Head of caudate nucleus (tissue), 42 donors: ENCODE data around the gene GLIPR1.
A peak's percentile ranks its signal among the peaks of the same experiment; 100 is the strongest.
"Not testable (repeated sequence)": the region's sequence is repeated elsewhere in the genome, so short reads cannot be mapped to it uniquely, and the experiment has no call there.

ENCODE experiments used
- DNase-seq, 42 donors: peaks; one replicate each; pipeline versions ENCODE4 v3.0.0 to v3.0.0-alpha.2; 2020 to 2021; ENCODE audit warnings: mixed read lengths in 7 of 42
- intact Hi-C: fragments of 100-400 bp; cut with DNase I; formaldehyde crosslinking; loops from one replicate; pipeline ENCODE4 v1.15.0; 2022

Gene GLIPR1

GRCh38 chr12:75505706-75506312 is 25.3 kb downstream of the GLIPR1 start:
- intact Hi-C loops: loop anchor here (10.0 kb wide), 2 partner anchors 111 to 171 kb away; partner anchors contain the start of genes CAPS2, GLIPR1L1 and GLIPR1L2
- no peak for DNase-seq

- intact Hi-C loops: loop anchor here (10.0 kb wide), 2 partner anchors 112 to 172 kb away; partner anchors contain the start of genes CAPS2, GLIPR1L1 and GLIPR1L2
- no peak for DNase-seq
Observed at GRCh38 chr12:75507086-75507485, 26.5 kb downstream of the GLIPR1 start.

- intact Hi-C loops: loop anchor here (10.0 kb wide), 2 partner anchors 113 to 173 kb away; partner anchors contain the start of genes CAPS2, GLIPR1L1 and GLIPR1L2
- no peak for DNase-seq
Observed at GRCh38 chr12:75508159-75508558, 27.6 kb downstream of the GLIPR1 start.

GRCh38 chr12:75509621-75510020 is 29.1 kb downstream of the GLIPR1 start:
- intact Hi-C loops: loop anchor here (5.0 to 10.0 kb wide), 4 partner anchors 115 to 1055 kb away; partner anchors contain the start of genes BBS10, CAPS2, GLIPR1L1 and GLIPR1L2
- DNase-seq: no peak

- DNase-seq: peak; percentile 90 to 98 (median 96)
- intact Hi-C loops: loop anchor here (5.0 to 10.0 kb wide), 2 partner anchors 836 to 1053 kb away; partner anchors contain the start of gene BBS10
Observed at GRCh38 chr12:75511116-75512048, 30.8 kb downstream of the GLIPR1 start, which contains the start of gene KRR1. KRR1 (minus strand) TSS chr12:75511609; CDS start chr12:75511597, 12 bp downstream.

- DNase-seq, intact Hi-C loops: not testable (repeated sequence)
Observed at GRCh38 chr12:75521224-75521623, 40.7 kb downstream of the GLIPR1 start.

- intact Hi-C loops, DNase-seq: not testable (repeated sequence)
Observed at GRCh38 chr12:75522124-75522523, 41.6 kb downstream of the GLIPR1 start.

GRCh38 chr12:75525263-75525662 is 44.7 kb downstream of the GLIPR1 start:
- no peak for DNase-seq
- intact Hi-C loops: loop anchor here (5.0 kb wide), 1 partner anchor 507 kb away; the partner anchor contains the start of gene PHLDA1

- peak in 19 of 42 donors; percentile 3 to 46 (median 12) for DNase-seq
- intact Hi-C loops: loop anchor here (5.0 kb wide), 1 partner anchor 505 kb away; the partner anchor contains the start of gene PHLDA1
Observed at GRCh38 chr12:75526655-75527511, 46.3 kb downstream of the GLIPR1 start.

- DNase-seq: peak in 16 of 42 donors; percentile 2 to 57 (median 22)
- intact Hi-C loops: loop anchor here (5.0 kb wide), 1 partner anchor 504 kb away; the partner anchor contains the start of gene PHLDA1
Observed at GRCh38 chr12:75528272-75528671, 47.7 kb downstream of the GLIPR1 start.

- intact Hi-C loops: loop anchor here (5.0 kb wide), 1 partner anchor 504 kb away; the partner anchor contains the start of gene PHLDA1
- no peak for DNase-seq
Observed at GRCh38 chr12:75528692-75529091, 48.1 kb downstream of the GLIPR1 start.

- no peak for DNase-seq
Observed at GRCh38 chr12:75529316-75529715, 48.8 kb downstream of the GLIPR1 start.

GRCh38 chr12:75529826-75530225 is 49.3 kb downstream of the GLIPR1 start:
- DNase-seq: no peak

More at GRCh38 chr12:75529316-75529715, 48.8 kb downstream of the GLIPR1 start:
- intact Hi-C loops: loop anchor here (5.0 kb wide), 1 partner anchor 503 kb away; the partner anchor contains the start of gene PHLDA1

GRCh38 chr12:75533239-75533638 is 52.7 kb downstream of the GLIPR1 start:
- intact Hi-C loops: no loop called here
- no peak for DNase-seq

More at GRCh38 chr12:75529826-75530225, 49.3 kb downstream of the GLIPR1 start:
- intact Hi-C loops: loop anchor here (5.0 kb wide), 1 partner anchor 502 kb away; the partner anchor contains the start of gene PHLDA1

GRCh38 chr12:75539889-75540288 is 59.3 kb downstream of the GLIPR1 start:
- no peak for DNase-seq
- intact Hi-C loops: no loop called here

- intact Hi-C loops: no loop called here
- DNase-seq: no peak
Observed at GRCh38 chr12:75542942-75543341, 62.4 kb downstream of the GLIPR1 start.

GRCh38 chr12:75543529-75543928 is 63.0 kb downstream of the GLIPR1 start:
- intact Hi-C loops: no loop called here

GRCh38 chr12:75545636-75546035 is 65.1 kb downstream of the GLIPR1 start:
- no peak for DNase-seq

More at GRCh38 chr12:75543529-75543928, 63.0 kb downstream of the GLIPR1 start:
- DNase-seq: no peak

More at GRCh38 chr12:75545636-75546035, 65.1 kb downstream of the GLIPR1 start:
- intact Hi-C loops: no loop called here
